HepG2 (cell line): ENCODE results near the gene BAMBI.

Source experiments
- AGO2 ChIP-seq: fragments of 200-400 bp; formaldehyde crosslinking; optimal IDR thresholded peaks from 2 replicates; pipeline ENCODE3; 2017; ENCODE audit warnings: mild to moderate bottlenecking, low read depth, low read length, moderate library complexity
- KAT2B ChIP-seq: fragments of 150-350 bp; IDR thresholded peaks from 2 replicates; pipeline ENCODE4 v1.6.1; 2014; ENCODE audit warnings: low read depth, low read length, borderline replicate concordance
- MXI1 ChIP-seq: IDR thresholded peaks from 3 replicates; pipeline ENCODE4 v1.6.1; 2012; ENCODE audit warnings: low read depth, low read length, inconsistent platforms, borderline replicate concordance
- POLR2A ChIP-seq, 2 experiments: IDR thresholded peaks; 2 replicates each; pipeline ENCODE4 v1.6.1; 2011; ENCODE audit warnings: low read depth in 2 of 2, low read length in 2 of 2, mild to moderate bottlenecking in 1 of 2, moderate library complexity in 1 of 2; ENCODE audit not compliant: insufficient read depth in 1 of 2
- POLR2AphosphoS5 ChIP-seq: IDR thresholded peaks from 2 replicates; pipeline ENCODE4 v1.6.1; 2012; ENCODE audit warnings: low read depth, low read length
- ZNF577 ChIP-seq: sonication (generic); formaldehyde crosslinking; IDR thresholded peaks from 2 replicates; pipeline ENCODE4 v1.4.0; 2020; ENCODE audit warnings: mild to moderate bottlenecking, low read depth, missing genetic modification reagents, borderline replicate concordance

DNA sequence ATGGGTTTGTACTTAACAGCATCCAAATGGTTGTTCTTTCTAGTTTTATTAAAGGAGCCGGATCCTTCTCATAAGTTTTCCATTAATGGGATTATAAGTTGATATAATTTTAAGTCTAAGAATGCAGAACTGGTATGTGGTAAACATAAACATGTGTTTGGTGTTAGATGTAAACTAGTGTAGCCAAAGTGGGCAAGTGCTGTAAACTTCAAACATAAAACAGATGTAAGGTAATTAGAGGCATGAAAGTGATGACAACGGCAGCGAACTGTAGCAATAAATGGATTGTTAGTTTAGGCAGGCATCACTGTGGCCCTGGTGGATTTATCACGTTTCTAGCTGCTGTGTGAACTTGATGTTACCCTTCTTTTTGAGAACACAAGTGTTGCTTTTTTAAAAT lies 37.9 kb downstream of the BAMBI start:
- TF ChIP-seq POLR2AphosphoS5 = no peak
- no peak for TF ChIP-seq AGO2
- TF ChIP-seq ZNF577 (CRISPR knock-in tag) = no peak
- TF ChIP-seq POLR2A (IDR thresholded peaks at IDR 0.05; ENCODE audit: insufficient read depth in 1 of 2, low read depth in 2 of 2, low read length in 2 of 2) = no peak
- no peak for TF ChIP-seq KAT2B
- TF ChIP-seq MXI1 = no peak
